Measurements from ENCODE around the gene TMEM108. TPM values are rescaled to one million over a fixed set of nuclear protein-coding genes. Genes with fewer than 3 reads are reported as not detected.

The TMEM108 gene
- total and polyA plus RNA-seq, 11 donors: 0.14 to 2.8 (median 0.57) TPM

- DNase-seq: no peak
- 50 to 71% (median 67%) methylated on average over 1 of the region's 1 CpG for WGBS, 4 donors
- H3K27me3 ChIP-seq: peaks cover 0 to 30% (median 14%) of the 10 kb centered on the region in 9 donors
- no peak for TF ChIP-seq CTCF (IDR thresholded peaks at IDR 0.05)
- TF ChIP-seq POLR2A (IDR thresholded peaks at IDR 0.05): no peak
- intact Hi-C loops (cut with DNase I): loop anchor here in 7 of 10 donors (2.0 to 10.0 kb wide), 5 partner anchors 308 to 380 kb away; partner anchors contain the start of gene NPHP3 (in 1 of the 7)
- no peaks in the 10 kb centered on the region for H3K9me3 ChIP-seq
- no peak overlapping the region for H3K4me3 ChIP-seq
- H3K4me1 ChIP-seq: peaks cover 0 to 19% (median 5%) of the 10 kb centered on the region in 12 donors
- H3K27ac ChIP-seq: no peak overlapping the region
- ATAC-seq: no peak
- no peaks in the 10 kb centered on the region for H3K36me3 ChIP-seq
Observed at GRCh38 chr3:133042778-133043177, 4.6 kb downstream of the TMEM108 start.

GRCh38 chr3:133047980-133048379 is 9.8 kb downstream of the TMEM108 start:
- H3K27ac ChIP-seq: no peak overlapping the region
- intact Hi-C loops (cut with DNase I): loop anchor here in 4 of 10 donors (10.0 kb wide), 2 partner anchors 313 to 323 kb away; partner anchors contain the start of gene NPHP3 (in 1 of the 4)
- H3K4me3 ChIP-seq: no peak overlapping the region
- ATAC-seq (no peak), DNase-seq (no peak)
- TF ChIP-seq CTCF (IDR thresholded peaks at IDR 0.05): no peak
- TF ChIP-seq POLR2A (IDR thresholded peaks at IDR 0.05): no peak
- H3K4me1 ChIP-seq: no peaks in the 10 kb centered on the region
- WGBS, 4 donors: 77 to 86% (median 80%) methylated on average over 1 of the region's 1 CpG
- H3K27me3 ChIP-seq: no peaks in the 10 kb centered on the region
- no peaks in the 10 kb centered on the region for H3K36me3 ChIP-seq
- H3K9me3 ChIP-seq: no peaks in the 10 kb centered on the region

GRCh38 chr3:133049491-133049890 is 11.3 kb downstream of the TMEM108 start:
- Histone ChIP-seq H3K27ac (no peak overlapping the region), H3K4me1 (no peaks in the 10 kb centered on the region), H3K27me3 (no peaks in the 10 kb centered on the region), H3K9me3 (no peaks in the 10 kb centered on the region), H3K4me3 (no peak overlapping the region), H3K36me3 (no peaks in the 10 kb centered on the region)
- TF ChIP-seq POLR2A (IDR thresholded peaks at IDR 0.05) (no peak), CTCF (IDR thresholded peaks at IDR 0.05) (no peak)
- WGBS, 4 donors: 54 to 62% (median 58%) methylated on average over 2 of the region's 2 CpGs
- intact Hi-C loops (cut with DNase I): loop anchor here in 4 of 10 donors (10.0 kb wide), 2 partner anchors 315 to 325 kb away; partner anchors contain the start of gene NPHP3 (in 1 of the 4)
- no peak for DNase-seq
- ATAC-seq: no peak

- Histone ChIP-seq H3K27ac (no peak overlapping the region), H3K9me3 (no peaks in the 10 kb centered on the region), H3K4me3 (no peak overlapping the region), H3K4me1 (no peaks in the 10 kb centered on the region), H3K27me3 (no peaks in the 10 kb centered on the region), H3K36me3 (no peaks in the 10 kb centered on the region)
- DNase-seq (no peak), ATAC-seq (no peak)
- WGBS, 4 donors: 89 to 96% (median 93%) methylated on average over 2 of the region's 2 CpGs
- intact Hi-C loops (cut with DNase I): no loop called here
- no peak for TF ChIP-seq CTCF (IDR thresholded peaks at IDR 0.05)
- no peak for TF ChIP-seq POLR2A (IDR thresholded peaks at IDR 0.05)
Observed at GRCh38 chr3:133050891-133051290, 12.7 kb downstream of the TMEM108 start.

All from heart left ventricle (tissue), 16 donors.